H1 (cell line): ENCODE measurements around the gene BTD. TPM values are rescaled to one million over a fixed set of nuclear protein-coding genes. Genes with fewer than 3 reads are reported as not detected.

Experiments used
- CTCF ChIA-PET: fragments of 300-600 bp; sonication (Branson Sonifier 250); formaldehyde crosslinking; loops from one replicate; lab custom pipeline; 2021; ENCODE audit not compliant: partially characterized antibody; lab: Charles Lee
- POLR2A ChIA-PET: fragments of 300-600 bp; sonication (Branson Sonifier 250); formaldehyde crosslinking; loops from one replicate; lab custom pipeline; 2021; ENCODE audit warnings: inconsistent platforms; ENCODE audit not compliant: partially characterized antibody; lab: Charles Lee
- DNase-seq, 2 experiments: peaks; one replicate each; pipeline versions ENCODE4 v3.0.0 to v3.0.0-alpha.2; 2010 to 2022; ENCODE audit warnings: low spot score in 2 of 2, low read depth in 1 of 2, mixed read lengths in 1 of 2
- FAIRE-seq: peaks from 2 replicates; lab custom pipeline; 2011; peaks lifted over from hg19 to GRCh38; lab: Jason Lieb, UNC
- H2AFZ ChIP-seq: 2 replicates; pipeline ENCODE4 v1.8.1; 2012; ENCODE audit warnings: low read length, inconsistent platforms
- H2AK5ac ChIP-seq: 2 replicates; pipeline ENCODE4 v1.6.1; 2013; ENCODE audit warnings: low read depth, low read length
- H2BK120ac ChIP-seq: replicated peaks from 2 replicates; pipeline ENCODE3; 2013; ENCODE audit warnings: low read depth, low read length, inconsistent platforms
- H2BK12ac ChIP-seq: 2 replicates; pipeline ENCODE4 v1.6.1; 2013; ENCODE audit warnings: low read depth, low read length
- H2BK15ac ChIP-seq: 2 replicates; pipeline ENCODE4 v1.6.1; 2013; ENCODE audit warnings: low read length
- H2BK20ac ChIP-seq: 2 replicates; pipeline ENCODE4 v1.6.1; 2013; ENCODE audit warnings: low read length
- H2BK5ac ChIP-seq: 2 replicates; pipeline ENCODE4 v1.6.1; 2013; ENCODE audit warnings: low read depth, low read length
- H3K14ac ChIP-seq: 2 replicates; pipeline ENCODE4 v1.6.1; 2013; ENCODE audit warnings: inconsistent platforms; ENCODE audit not compliant: insufficient read length
- H3K18ac ChIP-seq: 2 replicates; pipeline ENCODE4 v1.6.1; 2013; ENCODE audit warnings: low read length; ENCODE audit errors: extremely low read depth
- H3K23ac ChIP-seq: 2 replicates; pipeline ENCODE4 v1.6.1; 2013; ENCODE audit warnings: inconsistent platforms; ENCODE audit not compliant: insufficient read length
- H3K23me2 ChIP-seq: 2 replicates; pipeline ENCODE4 v1.6.1; 2013; ENCODE audit warnings: low read depth, low read length
- H3K27ac ChIP-seq: 2 replicates; pipeline ENCODE4 v1.6.1; 2011; ENCODE audit warnings: low read depth, low read length, inconsistent platforms
- H3K27me3 ChIP-seq, 4 experiments: replicated peaks in 1 of 4; 1 replicate in 1 of 4; 2 replicates in 3 of 4; pipeline versions ENCODE4 v1.6.1 to v1.8.1; 2011 to 2013; ENCODE audit warnings: low read length in 3 of 4, mild to moderate bottlenecking in 3 of 4, inconsistent platforms in 2 of 4, mixed read lengths in 2 of 4, moderate library complexity in 1 of 4; ENCODE audit not compliant: control insufficient read depth in 3 of 4, insufficient read depth in 3 of 4; ENCODE audit errors: extremely low read depth in 1 of 4
- H3K36me3 ChIP-seq, 4 experiments: 2 replicates each; pipeline versions ENCODE4 v1.6.1 to v1.8.1; 2011 to 2013; ENCODE audit warnings: mild to moderate bottlenecking in 4 of 4, low read length in 3 of 4, moderate library complexity in 2 of 4, control low read depth in 1 of 4, inconsistent platforms in 1 of 4; ENCODE audit not compliant: insufficient read depth in 4 of 4, control insufficient read depth in 2 of 4
- H3K4ac ChIP-seq: replicated peaks from 2 replicates; pipeline ENCODE3; 2013; ENCODE audit warnings: low read length, low read depth, mixed read lengths, inconsistent platforms; ENCODE audit not compliant: insufficient read length
- H3K4me1 ChIP-seq, 4 experiments: replicated peaks in 1 of 4; 1 replicate in 1 of 4; 2 replicates in 3 of 4; pipeline versions ENCODE4 v1.6.1 to v1.8.1; 2011 to 2013; ENCODE audit warnings: low read length in 3 of 4, inconsistent platforms in 2 of 4, mixed read lengths in 1 of 4; ENCODE audit not compliant: insufficient read depth in 4 of 4, control insufficient read depth in 3 of 4
- H3K4me2 ChIP-seq, 2 experiments: 2 replicates each; pipeline versions ENCODE4 v1.6.1 to v1.8.1; 2011 to 2013; ENCODE audit warnings: low read depth in 2 of 2, low read length in 2 of 2, control low read depth in 1 of 2, inconsistent platforms in 1 of 2, mild to moderate bottlenecking in 1 of 2; ENCODE audit not compliant: insufficient read depth in 1 of 2
- H3K4me3 ChIP-seq, 4 experiments: fragments of 200-600, 300-600 bp in 1 of 4; sonication (generic), shearing (Covaris generic), sonication (Bioruptor Twin) in 1 of 4; 2 replicates each; pipeline versions ENCODE4 v1.5.1 to v1.8.1; 2011 to 2016; ENCODE audit warnings: low read length in 4 of 4, low read depth in 3 of 4, control low read depth in 2 of 4, inconsistent platforms in 2 of 4, mild to moderate bottlenecking in 2 of 4, mixed read lengths in 1 of 4, moderate library complexity in 1 of 4; ENCODE audit not compliant: insufficient read depth in 2 of 4; ENCODE audit errors: extremely low read depth in 1 of 4
- H3K56ac ChIP-seq: replicated peaks from 2 replicates; pipeline ENCODE3; 2013; ENCODE audit warnings: low read depth, mild to moderate bottlenecking, mixed read lengths, low read length, inconsistent platforms; ENCODE audit not compliant: insufficient read length
- H3K79me1 ChIP-seq: 2 replicates; pipeline ENCODE4 v1.6.1; 2013; ENCODE audit warnings: low read depth, low read length, control low read depth
- H3K79me2 ChIP-seq, 2 experiments: 2 replicates each; pipeline versions ENCODE4 v1.6.1 to v1.8.1; 2012 to 2013; ENCODE audit warnings: low read length in 2 of 2, mild to moderate bottlenecking in 2 of 2, inconsistent platforms in 1 of 2; ENCODE audit not compliant: insufficient read depth in 2 of 2, control insufficient read depth in 1 of 2
- H3K9ac ChIP-seq, 4 experiments: replicated peaks in 1 of 4; 1 replicate in 1 of 4; 2 replicates in 3 of 4; pipeline versions ENCODE4 v1.6.1 to v1.8.1; 2011 to 2013; ENCODE audit warnings: low read depth in 3 of 4, low read length in 3 of 4, control low read depth in 2 of 4, mild to moderate bottlenecking in 2 of 4, moderate library complexity in 2 of 4, inconsistent platforms in 1 of 4; ENCODE audit errors: extremely low read depth in 1 of 4
- H3K9me3 ChIP-seq, 2 experiments: 2 replicates each; pipeline versions ENCODE4 v1.6.1 to v1.8.1; 2012 to 2013; ENCODE audit warnings: mild to moderate bottlenecking in 2 of 2, moderate library complexity in 2 of 2, control low read depth in 1 of 2, inconsistent platforms in 1 of 2, low read depth in 1 of 2, low read length in 1 of 2, mixed read lengths in 1 of 2; ENCODE audit not compliant: insufficient read depth in 2 of 2
- H4K20me1 ChIP-seq, 2 experiments: replicated peaks in 1 of 2; 2 replicates each; pipeline versions ENCODE3 to v1.8.1; 2011 to 2013; ENCODE audit warnings: inconsistent platforms in 2 of 2, low read length in 2 of 2, mild to moderate bottlenecking in 1 of 2; ENCODE audit not compliant: insufficient read depth in 2 of 2, control insufficient read depth in 1 of 2
- H4K5ac ChIP-seq: 2 replicates; pipeline ENCODE4 v1.6.1; 2013; ENCODE audit warnings: low read length, low read depth, mixed read lengths, inconsistent platforms; ENCODE audit not compliant: insufficient read length
- H4K8ac ChIP-seq: 2 replicates; pipeline ENCODE4 v1.8.0; 2013; ENCODE audit warnings: mild to moderate bottlenecking, moderate library complexity, low read length, inconsistent platforms; ENCODE audit not compliant: insufficient read depth; ENCODE audit errors: extremely low read depth
- H4K91ac ChIP-seq: replicated peaks from 2 replicates; pipeline ENCODE3; 2013; ENCODE audit warnings: low read length, mixed read lengths, inconsistent platforms; ENCODE audit not compliant: insufficient read length
- CBX5 ChIP-seq: fragments of 300-800, 300-1000 bp; sonication (generic); IDR thresholded peaks from 2 replicates; pipeline ENCODE4 v1.7.1; 2016; ENCODE audit warnings: antibody characterized with exemption, low read length, low read depth
- GABPA ChIP-seq: IDR thresholded peaks from 2 replicates; pipeline ENCODE4 v1.6.1; 2011; ENCODE audit warnings: mild to moderate bottlenecking, low read length, moderate library complexity, borderline replicate concordance; ENCODE audit not compliant: insufficient read depth
- PHF8 ChIP-seq: fragments of 200-600 bp; sonication (generic); conservative IDR thresholded peaks from 2 replicates; pipeline ENCODE4 v1.7.1; 2012; ENCODE audit warnings: low read depth, mild to moderate bottlenecking, inconsistent platforms, low read length, moderate library complexity
- POLR2A ChIP-seq, 2 experiments: IDR thresholded peaks; 1 replicate in 1 of 2; 2 replicates in 1 of 2; pipeline ENCODE4 v1.6.1; 2011; ENCODE audit warnings: low read depth in 2 of 2, low read length in 2 of 2, mild to moderate bottlenecking in 2 of 2; ENCODE audit errors: control extremely low read depth in 1 of 2
- RXRA ChIP-seq: IDR thresholded peaks from 2 replicates; pipeline ENCODE4 v1.6.1; 2011; ENCODE audit warnings: low read depth, mild to moderate bottlenecking, low read length, moderate library complexity; ENCODE audit not compliant: insufficient read depth
- SIN3A ChIP-seq, 2 experiments: IDR thresholded peaks in 1 of 2; conservative IDR thresholded peaks in 1 of 2; 2 replicates each; pipeline ENCODE4 v1.6.1; 2011 to 2012; ENCODE audit warnings: low read length in 2 of 2, improper control_type of control experiment in 1 of 2, low read depth in 1 of 2, mild to moderate bottlenecking in 1 of 2
- SP1 ChIP-seq: IDR thresholded peaks from 2 replicates; pipeline ENCODE4 v1.6.1; 2011; ENCODE audit warnings: low read depth, low read length
- WGBS, 2 experiments: shearing (Covaris generic) in 1 of 2; methylation state at CpG; one replicate each; pipeline versions ENCODE4 v1.1.6 to v1.1.7; 2013 to 2015; ENCODE audit warnings: low lambda C conversion rate in 2 of 2, mixed read lengths in 2 of 2, inconsistent platforms in 1 of 2, low coverage in 1 of 2, missing lambda C conversion rate in 1 of 2; ENCODE audit not compliant: insufficient replicate concordance in 2 of 2, insufficient coverage in 1 of 2, insufficient read length in 1 of 2; ENCODE audit errors: extremely low coverage in 1 of 2, missing lambda C conversion rate in 1 of 2; 5-methylcytosine and 5-hydroxymethylcytosine counted together
- polyA plus RNA-seq, 7 experiments: library from polyadenylated mRNA; depleted of rRNA in 3 of 7; stranded (reverse) in 5 of 7; unstranded in 2 of 7; fragments of >200 nt in 5 of 7; fragments of 200-250 nt in 2 of 7; gene quantifications; 1 replicate in 5 of 7; 2 replicates in 1 of 7; 4 replicates in 1 of 7; pipeline versions ENCODE4 v1.2.1 to v1.2.3, GENCODE V29; 2011 to 2013; ENCODE audit warnings: missing spikeins in 2 of 7, mixed read lengths in 2 of 7
- total RNA-seq: library from RNA; stranded (reverse); fragmentation: NEBNext Ultra II Directional; extraction: Animal tissue kit (Norgen Biotek cat#: 25700); gene quantifications from 2 replicates; pipeline ENCODE4 v1.2.1, GENCODE V29; 2021
- TF ChIP-seq, protein P1 (sequence below): IDR thresholded peaks from 2 replicates; pipeline ENCODE4 v1.6.1; 2012; ENCODE audit warnings: low read length, inconsistent platforms

The BTD gene
- total and polyA plus RNA-seq, 2 of the 8 experiments (the other 6 are each of a cell fraction or from before 2014, with no cell fraction given) = 21.8 to 36.7 TPM

DNA sequence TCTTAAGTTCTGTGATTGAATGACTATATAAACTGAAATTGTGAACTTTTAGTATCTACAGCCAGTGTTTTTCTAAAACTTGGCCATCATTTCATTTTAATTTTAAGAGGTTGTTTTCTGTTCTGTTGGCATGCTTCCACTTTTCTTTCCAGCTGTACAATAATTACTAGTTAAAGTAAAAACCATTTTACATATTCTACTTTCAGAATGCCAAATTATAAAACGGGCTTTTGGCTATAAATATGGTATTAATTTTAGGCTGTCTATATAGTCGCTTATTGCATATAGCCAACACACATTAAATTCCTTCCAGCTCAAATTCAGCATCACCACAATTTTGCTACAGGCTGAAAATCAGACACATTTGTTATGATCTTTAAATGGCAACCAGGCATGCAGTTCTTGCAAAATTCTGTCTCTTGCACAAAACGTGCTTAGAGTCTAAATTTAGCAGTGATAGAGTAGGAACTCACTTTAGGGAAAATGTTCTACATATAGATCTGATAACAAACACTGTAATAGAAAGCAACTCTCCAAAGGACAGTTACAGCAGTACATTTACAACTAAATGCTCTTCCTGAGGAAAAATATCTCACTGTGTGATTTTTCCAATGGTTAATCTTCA lies 81.1 kb downstream of the BTD start:
- Histone ChIP-seq H3K4me1 (no peaks in the 10 kb centered on the region), H3K23me2 (no peaks in the 10 kb centered on the region), H2BK12ac (no peak overlapping the region), H3K18ac (no peak overlapping the region), H2AK5ac (no peak overlapping the region), H2BK120ac (no peak overlapping the region), H3K27me3 (peaks cover 0 to 1% (median 0%) of the 10 kb centered on the region in 4 experiments; a peak in 1 of 7 replicates), H4K5ac (no peak overlapping the region), H3K79me1 (no peaks in the 10 kb centered on the region), H3K27ac (no peak overlapping the region), H3K56ac (no peak overlapping the region), H3K9me3 (no peaks in the 10 kb centered on the region), H3K9ac (no peak overlapping the region), H4K20me1 (no peaks in the 10 kb centered on the region), H3K79me2 (no peaks in the 10 kb centered on the region), H2BK5ac (no peak overlapping the region), H3K23ac (no peak overlapping the region), H4K8ac (no peak overlapping the region), H3K36me3 (peaks cover 4 to 45% (median 28%) of the 10 kb centered on the region in 4 experiments; a peak in 7 of 8 replicates), H3K4me3 (no peak overlapping the region), H4K91ac (no peak overlapping the region), H2BK15ac (no peak overlapping the region), H2AFZ (no peak overlapping the region), H3K4me2 (no peak overlapping the region), H3K14ac (no peak overlapping the region), H2BK20ac (no peak overlapping the region), H3K4ac (no peak overlapping the region)
- ChIA-PET CTCF (interaction anchor here (0.6 kb wide), 1 partner anchor 9 kb away, joined by 5 read pairs; no protein-coding TSS in a partner anchor), POLR2A (no interaction called here)
- 85% methylated on average over 3 of the region's 3 CpGs; no CpG with 5 or more reads in 1 of the 2 experiments for WGBS, 2 experiments
- FAIRE-seq (no peak), DNase-seq (no peak)
- TF ChIP-seq PHF8 (no peak), CBX5 (no peak), SP1 (no peak), GABPA (no peak), POLR2A (IDR thresholded peaks at IDR 0.05; ENCODE audit: control extremely low read depth in 1 of 2, low read depth in 2 of 2, low read length in 2 of 2) (no peak), RXRA (no peak), SIN3A (conservative IDR thresholded peaks at IDR 0.05 in 1 of 2, IDR thresholded peaks at IDR 0.05 in 1 of 2; ENCODE audit: low read depth in 1 of 2, low read length in 2 of 2) (no peak)
- TF ChIP-seq, protein P1, sequence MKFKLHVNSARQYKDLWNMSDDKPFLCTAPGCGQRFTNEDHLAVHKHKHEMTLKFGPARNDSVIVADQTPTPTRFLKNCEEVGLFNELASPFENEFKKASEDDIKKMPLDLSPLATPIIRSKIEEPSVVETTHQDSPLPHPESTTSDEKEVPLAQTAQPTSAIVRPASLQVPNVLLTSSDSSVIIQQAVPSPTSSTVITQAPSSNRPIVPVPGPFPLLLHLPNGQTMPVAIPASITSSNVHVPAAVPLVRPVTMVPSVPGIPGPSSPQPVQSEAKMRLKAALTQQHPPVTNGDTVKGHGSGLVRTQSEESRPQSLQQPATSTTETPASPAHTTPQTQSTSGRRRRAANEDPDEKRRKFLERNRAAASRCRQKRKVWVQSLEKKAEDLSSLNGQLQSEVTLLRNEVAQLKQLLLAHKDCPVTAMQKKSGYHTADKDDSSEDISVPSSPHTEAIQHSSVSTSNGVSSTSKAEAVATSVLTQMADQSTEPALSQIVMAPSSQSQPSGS = no peak
